HG02623 (cell line): ENCODE measurements around the gene GPX4.
"Not testable (repeated sequence)": the region's sequence is repeated elsewhere in the genome, so short reads cannot be mapped to it uniquely, and the experiment has no call there.

Source experiments
- ATAC-seq: cut with Tn5 transposase; IDR thresholded peaks from one replicate; pipeline ENCODE4 v1.9.1; 2021; ENCODE audit warnings: moderate library complexity; ENCODE audit not compliant: unreplicated experiment

The GPX4 gene

DNA sequence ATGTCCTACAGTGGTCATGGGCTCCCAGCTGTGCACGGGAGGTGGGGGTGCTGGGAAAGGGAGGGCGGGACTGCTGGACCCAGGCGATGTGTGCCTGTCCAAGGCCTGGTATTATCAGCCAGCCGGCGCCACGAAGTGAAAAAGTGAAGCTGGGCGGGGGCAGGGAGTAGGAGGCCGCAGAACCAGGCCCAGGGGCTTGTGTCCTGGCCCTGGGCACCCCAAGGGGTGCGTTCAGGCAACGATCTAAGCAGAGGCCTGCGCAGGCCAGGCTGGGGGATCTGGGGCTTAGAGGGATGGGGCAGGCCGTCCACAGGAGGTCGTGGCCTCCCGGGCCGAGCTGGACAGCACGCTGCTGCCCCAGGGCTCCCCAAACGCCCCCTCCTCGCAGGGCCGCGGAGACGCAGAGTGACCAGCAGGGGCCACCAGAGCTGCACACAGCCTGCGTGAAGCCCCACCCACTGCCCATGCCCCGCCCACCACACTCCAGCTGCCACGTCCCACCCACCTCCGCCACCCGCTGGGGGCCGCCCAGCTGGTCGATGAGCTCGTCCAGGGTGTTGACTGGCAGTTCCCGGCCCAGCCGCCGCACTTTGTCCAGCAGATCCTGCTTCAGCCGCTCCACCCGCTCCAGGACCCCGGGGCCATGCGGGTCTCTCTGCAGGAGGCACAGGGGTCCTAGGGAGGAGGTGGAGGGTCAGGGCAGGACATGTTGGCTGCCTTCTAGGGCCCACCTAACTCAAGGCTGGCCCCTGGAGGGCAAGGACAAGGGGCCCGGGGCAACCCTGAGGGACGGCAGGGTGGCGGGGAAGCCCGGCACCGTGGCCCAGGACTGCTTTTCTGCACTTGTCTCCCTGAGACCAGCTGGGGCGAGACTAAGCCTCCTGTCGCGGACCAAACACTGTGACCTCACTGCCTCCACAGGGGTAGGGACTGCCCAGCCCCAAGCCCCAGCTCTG is 9.5 kb downstream of the GPX4 start:
- no peak for ATAC-seq

DNA sequence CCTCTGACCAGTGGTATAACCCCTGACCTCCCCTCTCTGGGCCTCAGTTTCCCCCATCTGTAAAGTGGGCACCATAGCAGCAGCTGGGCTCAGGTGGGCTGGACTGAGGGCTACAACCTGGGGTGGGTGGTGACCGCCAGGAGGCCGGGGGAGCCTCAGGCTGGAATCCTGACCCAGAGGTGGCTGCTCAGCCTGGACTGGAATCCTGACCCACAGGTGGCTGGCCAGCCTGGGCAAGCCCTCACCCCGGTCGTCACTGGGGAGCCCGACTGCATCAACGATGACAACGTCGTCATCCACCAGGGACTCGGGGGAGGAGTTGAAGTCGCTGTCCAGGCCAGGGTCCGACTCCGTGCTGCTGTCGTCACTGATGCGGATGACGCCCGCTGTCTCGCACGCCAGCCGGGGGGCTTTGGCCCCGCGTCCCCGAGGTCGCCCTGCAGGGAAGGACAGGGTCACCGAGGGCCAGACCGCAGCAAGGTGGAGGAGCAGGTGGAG is 10.2 kb downstream of the GPX4 start:
- ATAC-seq: no peak

DNA sequence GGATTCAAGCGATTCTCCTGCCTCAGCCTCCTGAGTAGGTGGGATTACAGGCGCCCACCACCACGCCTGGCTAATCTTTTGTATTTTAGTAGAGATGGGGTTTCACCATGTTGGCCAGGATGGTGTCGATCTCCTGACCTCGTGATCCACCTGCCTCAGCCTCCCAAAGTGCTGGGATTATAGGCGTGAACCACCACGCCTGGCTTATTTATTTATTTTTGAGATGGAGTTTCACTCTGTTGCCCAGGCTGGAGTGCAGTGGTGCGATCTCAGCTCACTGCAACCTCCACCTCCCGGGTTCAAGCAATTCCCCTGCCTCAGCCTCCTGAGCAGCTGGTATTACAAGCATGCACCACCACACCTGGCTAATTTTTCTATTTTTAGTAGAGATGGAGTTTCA is 10.9 kb downstream of the GPX4 start:
- not testable (repeated sequence) for ATAC-seq

DNA sequence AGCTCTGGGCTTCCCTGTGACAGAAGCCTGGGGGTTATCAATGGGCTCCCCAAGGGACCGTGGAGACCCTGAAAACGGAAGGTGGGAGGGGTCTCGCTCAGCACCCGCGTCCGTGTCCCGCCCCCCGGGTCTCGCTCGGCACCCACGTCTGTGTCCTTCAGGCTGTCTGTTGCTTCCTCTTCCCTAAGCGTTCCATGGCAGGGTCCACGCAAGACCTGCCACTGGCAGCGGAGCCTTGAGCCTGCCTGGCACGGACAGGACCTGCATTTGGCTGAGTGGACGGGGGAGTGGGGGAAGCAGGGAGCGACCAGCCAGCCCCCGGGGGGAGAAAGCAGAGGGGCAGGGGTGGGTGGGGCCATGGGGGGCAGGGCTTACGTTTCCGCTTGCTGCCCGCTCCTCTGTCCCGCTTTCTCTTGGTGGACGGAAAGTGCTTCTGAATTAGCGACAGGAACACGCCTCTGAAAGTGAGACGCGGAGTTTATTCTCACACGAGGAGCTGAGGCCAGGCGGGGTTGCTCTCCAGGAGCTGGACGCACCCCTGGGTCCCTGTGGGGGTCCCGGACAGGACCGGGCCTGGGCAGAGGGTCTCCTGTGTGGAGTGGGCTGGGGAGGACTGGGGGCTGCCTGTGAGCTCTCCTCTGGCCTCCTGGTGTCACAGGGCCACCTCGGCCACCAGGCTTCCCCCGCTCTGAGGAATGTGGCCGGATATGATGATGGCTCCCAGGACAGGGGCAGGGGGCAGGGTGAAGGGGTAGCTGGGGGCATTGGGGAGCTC is 12.0 kb downstream of the GPX4 start:
- no peak for ATAC-seq

DNA sequence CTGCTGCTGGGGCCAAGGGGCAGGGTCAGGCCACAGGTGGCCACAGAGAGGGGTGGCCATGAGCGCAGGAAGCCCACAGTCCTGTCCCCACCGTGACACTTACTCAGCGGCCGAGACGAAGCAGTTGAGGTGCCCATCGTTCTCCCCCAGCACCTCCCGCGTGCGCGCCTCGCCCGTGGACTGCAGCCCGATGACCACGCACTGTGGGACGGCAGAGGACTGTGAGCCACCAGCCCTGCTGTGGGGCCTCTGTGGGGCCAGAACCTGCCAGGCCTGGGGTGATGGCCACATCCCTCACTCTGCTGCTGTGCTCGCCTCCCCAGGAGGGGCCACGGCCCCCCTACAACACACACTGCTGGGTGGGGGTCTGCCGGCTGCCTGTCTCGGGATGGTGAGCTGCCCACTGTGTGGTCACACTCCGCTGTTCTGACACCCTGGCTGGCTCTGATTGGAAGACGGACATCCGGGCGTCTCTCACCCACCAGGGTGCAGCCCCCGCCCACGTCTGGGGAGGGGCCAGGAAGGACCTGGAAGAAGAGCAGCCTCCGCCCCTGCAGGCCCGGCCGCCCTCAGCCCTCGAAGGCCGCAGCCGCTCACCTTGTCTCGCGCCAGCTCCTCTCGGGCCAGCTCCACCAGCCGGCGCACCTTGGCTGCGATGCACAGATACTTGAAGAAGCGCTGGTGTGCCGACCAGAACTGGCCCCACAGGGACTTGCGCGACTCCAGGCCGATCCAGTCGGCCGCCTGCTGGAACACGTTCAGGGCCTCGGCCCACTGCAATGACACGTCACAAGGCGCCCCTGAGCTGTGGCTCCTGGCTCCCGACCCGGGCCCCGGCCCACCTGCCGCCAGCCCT is 13.2 kb downstream of the GPX4 start:
- ATAC-seq: no peak

DNA sequence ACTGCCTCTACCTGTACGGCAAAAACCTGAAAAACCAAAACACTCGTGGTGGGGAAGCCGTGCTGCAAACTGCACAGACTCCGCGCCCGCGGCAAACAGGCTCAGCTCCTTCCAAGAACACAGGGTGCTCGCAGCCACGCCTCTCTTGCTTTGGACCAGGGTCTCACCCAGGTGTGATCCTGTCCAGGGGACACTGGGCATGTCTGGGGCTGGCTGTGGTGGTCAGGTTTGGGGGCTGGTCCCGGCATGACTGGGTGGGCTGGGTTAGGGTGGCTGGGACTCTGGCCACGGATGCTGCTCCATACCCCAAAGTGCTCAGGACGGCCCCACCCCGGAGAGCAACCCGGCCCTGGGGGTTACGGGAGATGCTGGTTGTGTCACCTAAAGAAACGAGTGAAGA is 13.9 kb downstream of the GPX4 start:
- no peak for ATAC-seq

DNA sequence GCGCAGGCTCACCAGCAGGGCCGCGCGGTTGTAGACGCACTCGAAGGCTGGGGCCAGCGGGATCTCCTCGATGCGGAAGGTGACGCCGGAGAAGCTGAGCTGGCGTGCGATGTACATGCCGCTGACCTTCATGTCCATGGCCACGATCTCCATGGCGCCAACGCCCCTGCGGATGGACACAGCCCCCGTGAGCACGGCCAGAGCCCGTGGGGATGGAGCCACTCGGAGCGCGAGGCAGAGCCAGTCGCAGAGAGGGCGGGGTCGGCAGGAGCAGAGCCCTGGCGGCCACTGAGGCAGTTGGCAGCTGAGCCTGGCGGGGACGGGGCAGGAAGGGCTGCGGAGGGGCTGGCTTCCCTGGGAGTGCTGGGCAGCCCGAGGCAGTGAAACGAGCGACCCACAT is 15.2 kb downstream of the GPX4 start:
- no peak for ATAC-seq

DNA sequence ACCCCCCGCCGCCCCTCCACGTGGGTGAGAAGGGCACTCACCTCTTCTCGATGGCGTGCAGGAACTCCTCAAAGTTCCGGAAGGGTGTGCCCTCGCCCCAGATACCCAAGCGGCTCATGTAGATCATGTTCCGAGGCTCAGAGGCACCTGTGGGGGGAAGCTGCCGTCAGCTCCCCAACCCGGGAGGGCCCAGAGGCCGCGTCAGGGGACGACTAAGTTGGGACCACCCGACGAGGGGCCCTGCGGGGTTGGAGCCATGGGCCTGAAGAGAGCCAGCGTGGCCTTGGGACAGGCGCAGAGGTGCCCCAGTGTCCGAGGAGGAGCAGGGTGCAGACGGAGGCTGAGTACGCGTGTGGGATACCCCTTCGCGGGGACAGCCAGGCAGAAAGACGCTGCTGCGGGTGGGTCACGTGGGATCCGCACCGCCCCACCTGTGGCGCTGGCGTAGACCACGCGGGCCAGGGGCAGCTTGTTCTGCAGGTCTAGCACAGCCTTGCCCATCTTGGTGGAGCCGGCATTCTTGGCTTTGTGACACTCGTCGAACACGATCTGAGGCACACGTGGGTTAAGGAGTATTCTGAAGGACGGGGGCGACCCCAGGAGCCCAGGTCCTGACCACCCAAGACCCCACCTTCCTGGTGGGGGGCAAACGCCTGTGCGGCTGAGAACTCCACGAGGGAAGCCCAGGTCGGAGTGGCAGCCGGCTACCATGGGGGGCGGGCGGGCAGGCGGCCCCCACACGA is 15.9 kb downstream of the GPX4 start:
- no peak for ATAC-seq

DNA sequence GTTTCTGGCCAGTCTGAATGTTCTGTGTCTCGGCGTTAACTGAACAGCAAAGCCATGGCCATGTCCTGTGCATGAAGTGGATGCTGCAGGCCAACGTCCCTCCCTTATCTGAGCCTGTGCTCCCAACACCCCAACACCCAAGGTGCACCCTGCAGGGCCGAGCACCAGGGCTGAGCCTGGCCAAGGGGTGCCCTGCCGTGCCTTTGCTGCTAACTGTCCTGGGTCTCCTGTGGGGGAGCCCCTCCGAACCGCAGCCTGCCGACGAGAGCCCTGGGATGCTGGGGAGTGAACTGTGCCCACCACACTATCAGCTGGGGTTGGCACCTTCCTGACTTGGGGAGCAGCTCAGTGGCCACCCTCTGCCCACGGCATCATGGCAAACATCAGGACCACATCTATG is 17.6 kb downstream of the GPX4 start:
- ATAC-seq: no peak

DNA sequence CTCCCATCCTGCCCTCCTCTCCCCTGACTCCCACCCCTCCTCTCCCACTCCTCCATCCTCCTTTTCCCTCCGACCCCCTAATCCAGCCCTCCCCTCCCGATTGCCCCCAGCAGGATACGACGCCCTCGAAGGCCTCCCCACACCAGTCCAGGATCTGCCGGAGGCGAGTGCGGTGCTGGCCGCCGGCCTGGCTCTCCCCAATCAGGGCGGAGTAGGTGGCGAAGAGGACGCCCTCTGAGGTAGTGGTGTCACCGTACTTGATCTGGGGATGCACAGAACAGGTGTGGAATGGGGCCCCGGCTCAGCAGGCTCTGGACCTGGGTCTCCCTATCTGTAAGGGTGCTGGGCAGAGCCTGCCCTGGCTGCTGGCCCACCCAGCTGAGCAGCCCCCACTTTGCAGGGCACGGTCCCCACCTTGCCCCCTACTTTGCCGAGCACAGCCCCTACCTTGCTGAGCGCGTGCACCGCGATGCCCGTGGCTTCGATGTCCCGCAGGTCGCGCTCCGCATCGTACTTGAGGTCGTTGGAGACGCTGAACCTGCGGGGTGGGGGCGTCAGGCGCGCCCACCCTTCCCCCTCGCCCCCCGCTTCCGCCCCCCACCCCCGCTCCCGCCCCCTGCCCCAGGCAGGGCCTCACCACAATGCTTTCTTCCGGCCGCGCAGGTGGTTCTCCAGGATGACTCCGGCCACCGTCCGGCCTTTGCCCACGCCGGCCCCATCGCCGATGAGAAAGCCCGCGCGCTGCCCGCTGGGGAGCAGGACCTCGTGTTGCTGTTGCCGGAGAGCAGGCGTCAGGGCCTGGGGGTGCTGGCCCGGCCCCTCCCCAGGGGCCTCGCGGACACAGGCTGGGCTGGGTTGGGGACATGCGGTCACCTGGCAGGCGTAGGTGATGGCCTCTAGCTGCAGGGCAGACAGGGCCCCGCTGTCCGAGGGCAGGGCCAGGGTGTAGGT is 18.5 kb downstream of the GPX4 start:
- no peak for ATAC-seq

DNA sequence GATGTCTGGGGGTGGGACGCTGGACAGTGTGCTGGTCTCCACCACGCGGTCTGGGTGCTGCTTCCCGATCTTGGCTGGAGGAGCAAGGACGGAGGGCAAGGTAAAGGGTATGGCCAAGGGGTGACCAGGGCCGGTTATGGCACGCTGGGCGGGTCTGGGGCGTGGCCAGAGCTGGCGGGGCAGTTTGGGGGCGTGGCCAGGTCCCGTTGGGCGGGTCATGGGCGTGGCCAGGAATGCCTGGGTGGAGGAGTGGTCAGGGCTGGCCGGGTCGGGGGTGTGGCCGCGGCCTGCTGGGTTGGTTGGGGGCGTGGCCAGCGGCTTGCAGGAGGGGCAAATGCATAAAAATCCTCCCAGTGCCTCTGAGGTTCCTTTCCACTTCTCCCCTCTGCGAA is 19.2 kb downstream of the GPX4 start:
- no peak for ATAC-seq

DNA sequence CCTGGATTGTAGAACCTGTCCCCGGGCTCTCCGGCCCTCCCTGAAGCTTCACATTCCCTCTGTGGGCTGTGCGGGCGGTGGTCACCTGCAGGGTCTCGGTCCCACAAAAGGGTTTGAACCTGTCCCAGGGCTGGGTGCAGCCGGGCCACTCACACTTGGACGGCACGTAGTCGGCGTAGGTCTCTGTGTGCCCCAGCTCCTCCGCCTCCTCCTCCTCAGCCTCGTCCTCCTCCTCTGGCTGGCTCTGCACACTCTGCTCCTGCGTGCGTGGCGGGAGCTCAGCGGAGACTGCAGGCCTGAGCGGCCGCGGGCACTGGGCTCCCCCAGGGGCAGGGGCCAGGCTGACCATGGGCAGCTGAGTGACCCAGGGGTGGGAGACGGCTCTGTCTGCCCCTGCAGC is 19.6 kb downstream of the GPX4 start:
- ATAC-seq: no peak

DNA sequence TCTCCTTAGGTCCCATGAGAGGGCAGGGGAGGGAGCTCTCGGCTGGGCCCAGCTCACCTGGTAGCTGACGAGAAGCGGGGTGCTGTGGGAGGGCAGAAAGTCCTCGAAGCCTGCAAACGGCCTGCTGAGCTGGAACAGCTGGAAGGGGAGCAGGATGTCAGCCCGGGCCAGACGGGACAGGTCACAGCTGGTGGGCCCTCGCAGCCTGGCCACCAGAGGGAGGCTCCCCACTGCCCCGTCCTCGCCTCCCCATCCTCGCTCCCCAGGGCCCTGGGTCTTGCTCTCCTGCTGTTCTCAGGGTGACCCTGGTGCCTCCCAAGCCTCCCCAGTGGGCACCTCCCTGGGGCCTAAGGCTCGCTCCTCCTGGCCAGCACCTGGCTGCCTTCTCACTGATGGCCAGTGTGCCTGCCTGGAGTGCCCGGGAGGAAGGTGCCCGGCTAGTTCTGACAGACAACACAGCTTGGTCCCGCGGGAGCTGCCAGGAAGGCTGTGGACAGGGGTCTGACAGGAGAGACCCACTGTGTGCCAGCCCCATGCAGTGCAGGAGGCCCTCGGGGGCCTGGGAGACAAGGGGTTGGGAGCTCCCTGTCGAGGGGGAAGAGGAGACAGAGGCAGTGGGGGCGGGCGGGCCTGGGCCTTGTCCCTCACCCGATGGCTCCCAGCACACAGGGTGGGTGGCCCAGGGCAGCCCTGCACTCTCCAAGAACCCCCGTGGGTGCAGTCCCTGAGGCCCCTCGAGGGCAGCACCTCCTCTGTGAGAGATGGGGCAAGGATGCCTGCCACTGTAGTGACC is 20.3 kb downstream of the GPX4 start:
- ATAC-seq: no peak

DNA sequence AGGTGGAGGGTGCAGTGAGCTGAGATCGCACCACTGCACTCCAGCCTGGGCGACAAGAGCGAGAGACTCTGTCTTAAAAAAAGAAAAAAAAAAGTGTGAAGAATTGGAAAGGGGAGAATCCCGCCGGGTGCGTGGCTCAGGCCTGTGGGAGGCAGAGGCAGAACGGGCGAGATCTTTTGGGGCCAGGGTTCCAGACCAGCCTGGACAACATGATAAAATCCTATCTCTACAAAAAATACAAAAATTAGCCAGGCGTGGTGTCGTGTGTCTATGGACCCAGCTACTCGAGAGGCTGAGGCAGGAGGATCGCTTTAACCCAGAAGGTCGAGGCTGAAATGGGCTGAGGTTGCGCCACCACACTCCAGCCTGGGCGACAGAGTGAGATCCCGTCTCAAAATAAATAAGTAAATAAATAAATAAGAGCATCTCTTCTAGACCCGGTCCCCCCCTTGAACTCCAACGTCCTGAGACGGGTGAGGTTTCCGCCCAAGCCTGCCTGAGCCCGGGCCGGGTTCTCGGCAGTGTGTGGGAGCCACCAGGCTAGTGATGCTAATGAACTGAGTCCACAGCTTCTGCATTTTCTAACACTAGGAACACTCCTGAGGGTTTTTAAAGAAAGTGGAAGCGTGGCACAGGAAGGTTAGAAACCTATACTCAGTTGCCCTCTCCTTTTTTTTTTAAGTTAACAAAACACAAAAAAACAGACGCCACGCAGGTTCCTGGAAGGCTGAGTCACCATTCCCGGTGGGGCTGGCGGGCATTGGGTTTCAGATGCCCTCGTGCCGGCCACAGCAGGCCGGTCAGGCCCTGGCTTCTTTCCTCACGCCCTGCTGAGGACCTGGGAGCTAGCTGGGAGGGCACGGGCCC is 22.0 kb downstream of the GPX4 start:
- no peak for ATAC-seq

DNA sequence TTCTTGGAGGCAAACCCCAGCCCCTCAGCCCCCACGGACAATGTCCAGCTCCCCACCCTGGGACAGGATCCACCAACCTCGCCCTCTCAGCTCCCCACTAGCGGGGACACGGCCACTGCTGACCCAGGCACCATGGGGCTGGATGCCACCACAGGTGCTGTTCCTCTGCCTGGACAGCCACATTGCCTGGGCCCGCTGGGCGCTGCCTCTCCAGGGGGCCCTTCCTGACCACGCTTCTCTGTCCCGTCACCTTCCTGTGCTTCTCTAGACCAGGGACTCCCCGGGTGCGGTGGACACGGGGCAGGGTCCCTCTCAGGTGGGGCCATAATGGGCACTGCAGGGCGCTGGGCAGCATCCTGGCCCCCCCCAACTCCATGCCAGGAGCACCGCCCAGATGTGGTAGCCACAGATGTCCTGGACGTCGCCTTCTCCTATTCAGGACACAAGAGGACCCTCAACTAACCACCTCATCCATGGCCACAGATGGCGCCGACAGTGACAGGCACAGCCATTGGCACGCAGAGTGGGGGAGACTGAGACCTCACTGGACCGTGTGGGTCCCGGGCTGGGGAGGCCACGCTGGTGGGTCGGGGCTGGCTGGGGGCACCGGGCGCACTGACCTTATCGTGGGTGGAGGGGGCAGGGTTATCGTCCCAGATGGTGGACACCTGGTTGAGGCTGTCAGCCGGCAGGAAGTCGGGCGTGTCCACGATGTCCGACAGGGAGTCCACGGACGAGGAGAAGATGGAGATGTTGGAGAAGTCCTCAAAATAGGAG is 23.4 kb downstream of the GPX4 start:
- no peak for ATAC-seq

DNA sequence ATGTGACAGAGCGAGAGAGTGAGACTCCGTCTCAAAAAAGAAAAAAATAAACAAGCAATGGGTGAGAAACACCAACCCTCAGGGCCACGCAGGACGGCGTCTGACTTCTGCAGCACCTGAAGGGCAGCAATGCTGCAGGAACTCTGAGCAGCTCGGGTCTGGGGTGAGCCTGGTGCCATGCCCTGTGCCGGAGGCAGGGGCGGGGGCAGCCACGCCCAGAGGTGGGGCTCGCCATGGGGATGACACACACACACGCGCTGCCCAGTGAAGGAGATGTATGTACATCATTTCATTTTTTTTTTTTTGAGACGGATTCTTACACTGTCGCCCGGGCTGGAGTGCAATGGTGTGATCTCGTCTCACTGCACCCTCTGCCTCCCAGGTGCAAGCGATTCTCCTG is 24.3 kb downstream of the GPX4 start:
- no peak for ATAC-seq

DNA sequence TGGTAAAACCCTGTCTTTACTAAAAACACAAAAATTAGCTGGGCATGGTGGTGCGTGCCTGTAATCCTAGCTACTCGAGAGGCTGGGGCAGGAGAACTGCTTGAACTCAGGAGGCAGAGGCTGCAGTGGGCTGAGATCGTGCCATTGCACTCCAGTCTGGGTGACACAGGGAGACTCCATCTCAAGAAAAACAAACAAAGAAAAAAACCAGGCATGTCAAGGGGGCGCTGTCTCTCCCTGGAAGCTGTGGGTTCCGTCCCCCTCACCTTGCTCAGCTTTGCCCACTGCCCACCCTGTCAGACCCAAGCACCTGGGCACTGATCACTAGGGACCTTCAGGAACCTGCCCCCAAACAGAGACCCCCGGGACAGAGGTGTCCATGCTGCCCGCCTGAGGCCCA is 25.3 kb downstream of the GPX4 start:
- not testable (repeated sequence) for ATAC-seq
